ENCODE measurements around the gene ZNF813.
"Not testable (repeated sequence)": the region's sequence is repeated elsewhere in the genome, so short reads cannot be mapped to it uniquely, and the experiment has no call there.

The ZNF813 gene

DNA sequence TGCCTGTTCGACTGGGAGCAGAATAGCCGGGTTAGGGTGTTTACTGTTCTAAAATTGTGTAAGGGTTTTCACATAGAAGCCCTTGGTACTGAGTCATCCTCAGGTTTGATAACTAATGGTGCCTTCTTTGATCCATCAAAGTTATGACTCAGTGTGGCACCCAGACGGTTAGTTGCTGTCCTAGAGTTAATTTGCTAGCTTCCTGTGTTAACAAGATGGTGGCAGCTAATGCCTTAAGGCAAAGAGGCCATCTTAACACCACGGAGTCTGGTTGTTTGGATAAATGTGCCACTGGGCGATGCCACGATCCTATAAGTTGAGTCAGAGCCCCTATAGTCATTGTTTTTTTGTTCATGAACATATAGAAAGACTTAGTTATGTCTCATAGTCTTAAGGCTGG is 7.9 kb downstream of the ZNF813 start:
- in situ Hi-C loops (cut with MboI; ENCODE audit: low sequenced_read_pairs), result not testable (repeated sequence)

DNA sequence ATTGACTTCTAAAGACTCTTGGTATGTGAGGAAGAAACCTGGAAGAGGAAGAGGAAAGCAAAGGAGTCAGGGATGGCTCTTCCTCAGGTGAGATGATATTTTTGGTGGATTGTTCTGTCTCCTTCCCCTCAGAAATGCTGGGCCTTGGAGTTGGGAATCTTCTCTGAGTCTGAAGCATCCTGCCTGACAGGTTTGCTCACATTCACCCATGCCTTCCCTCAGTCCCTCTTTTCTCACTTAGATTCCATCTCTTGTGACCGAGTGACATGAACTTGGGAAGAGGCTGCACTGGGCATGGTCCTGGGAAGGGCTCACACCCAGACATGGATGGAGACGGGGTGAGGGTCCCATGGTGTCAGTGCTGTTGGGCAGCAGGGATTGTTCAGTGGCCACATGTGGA is 16.2 kb downstream of the ZNF813 start:
- in situ Hi-C loops (cut with MboI; ENCODE audit: low sequenced_read_pairs), result not testable (repeated sequence)

DNA sequence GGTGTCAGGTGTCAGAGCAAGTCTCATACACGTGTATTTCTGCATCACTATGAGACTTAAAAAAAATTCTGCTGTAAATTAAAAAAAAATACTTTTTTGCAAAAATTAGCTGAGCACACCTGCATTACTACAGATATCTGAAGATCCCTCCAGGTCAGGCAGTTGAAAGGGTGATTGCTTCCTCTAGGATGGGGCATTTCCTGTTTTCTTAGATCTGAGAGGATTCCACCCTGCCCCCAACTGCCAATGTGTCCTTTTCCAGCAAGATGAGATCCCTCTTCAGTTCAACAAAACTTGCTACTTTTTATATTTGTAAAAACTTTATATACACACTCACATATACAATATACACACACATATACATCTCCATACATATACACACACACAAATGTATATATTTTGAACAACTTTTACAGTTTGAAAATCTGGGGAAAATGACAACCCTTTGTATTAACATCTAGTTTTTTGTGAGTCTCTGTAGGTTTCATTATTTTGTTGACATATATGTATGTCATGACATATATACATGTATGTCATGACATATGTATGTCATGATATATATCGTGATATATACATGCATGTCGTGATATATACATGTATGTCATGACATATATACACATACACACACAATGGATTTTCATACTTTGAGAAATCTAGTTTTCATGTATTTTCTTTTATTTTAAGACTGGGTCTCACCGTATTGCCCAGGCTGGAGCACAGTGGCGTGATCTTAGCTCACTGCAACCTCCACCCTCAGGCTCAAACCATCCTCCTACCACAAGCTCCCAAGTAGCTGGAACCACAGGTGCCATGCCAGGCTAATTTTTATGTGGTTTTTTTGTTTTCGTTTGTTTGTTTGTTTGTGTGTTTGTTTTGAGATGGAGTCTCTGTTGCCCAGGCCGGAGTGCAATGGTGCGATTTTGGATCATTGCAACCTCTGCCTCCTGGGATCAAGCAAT is 17.8 kb downstream of the ZNF813 start:
- in situ Hi-C loops (cut with MboI; ENCODE audit: low sequenced_read_pairs), result no loop called here

DNA sequence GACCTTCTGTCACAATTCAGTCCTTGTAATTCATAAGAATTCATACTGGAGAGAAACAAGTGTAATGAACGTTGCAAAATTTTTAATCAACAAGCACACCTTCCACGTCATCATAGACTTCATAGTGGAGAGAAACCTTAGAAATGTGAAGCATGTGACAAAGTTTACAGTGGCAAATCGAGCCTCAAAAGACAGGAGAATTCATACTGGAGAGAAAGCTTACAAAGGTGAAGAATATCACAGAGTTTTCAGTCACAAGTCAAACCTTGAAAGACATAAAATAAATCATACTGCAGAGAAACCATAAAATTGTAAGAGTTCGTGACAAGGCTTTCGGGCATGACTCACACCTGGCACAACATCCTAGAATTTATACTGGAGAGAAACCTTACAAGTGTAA is 24.6 kb downstream of the ZNF813 start:
- in situ Hi-C loops (cut with MboI; ENCODE audit: low sequenced_read_pairs), result no loop called here

DNA sequence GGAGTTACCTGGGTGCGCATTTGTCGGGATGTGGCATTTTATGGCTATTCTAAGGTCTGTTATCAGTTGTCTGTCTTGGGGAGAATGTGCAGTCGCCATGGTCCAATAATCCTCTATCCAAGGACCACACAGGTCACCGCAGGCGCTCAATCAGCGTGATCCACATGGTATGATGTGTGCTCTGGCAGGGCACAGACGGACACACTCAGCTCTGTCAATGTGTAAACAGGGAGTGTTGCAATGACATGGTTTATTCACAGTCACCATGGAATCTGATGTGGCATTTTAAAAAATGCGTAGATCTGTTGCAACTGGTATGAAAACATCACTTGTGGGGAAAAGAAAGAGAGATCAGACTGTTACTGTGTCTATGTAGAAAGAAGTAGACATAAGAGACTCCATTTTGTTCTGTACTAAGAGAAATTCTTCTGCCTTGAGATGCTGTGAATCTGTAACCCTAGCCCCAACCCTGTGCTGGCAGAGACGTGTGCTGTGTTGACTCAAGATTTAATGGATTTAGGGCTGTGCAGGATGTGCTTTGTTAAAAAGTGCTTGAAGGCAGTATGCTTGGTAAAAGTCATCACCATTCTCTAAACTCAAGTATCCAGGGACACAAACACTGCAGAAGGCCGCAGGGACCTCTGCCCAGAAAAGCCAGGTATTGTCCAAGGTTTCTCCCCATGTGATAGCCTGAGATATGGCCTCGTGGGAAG is 29.9 kb downstream of the ZNF813 start:
- in situ Hi-C loops (cut with MboI; ENCODE audit: low sequenced_read_pairs), result not testable (repeated sequence)

DNA sequence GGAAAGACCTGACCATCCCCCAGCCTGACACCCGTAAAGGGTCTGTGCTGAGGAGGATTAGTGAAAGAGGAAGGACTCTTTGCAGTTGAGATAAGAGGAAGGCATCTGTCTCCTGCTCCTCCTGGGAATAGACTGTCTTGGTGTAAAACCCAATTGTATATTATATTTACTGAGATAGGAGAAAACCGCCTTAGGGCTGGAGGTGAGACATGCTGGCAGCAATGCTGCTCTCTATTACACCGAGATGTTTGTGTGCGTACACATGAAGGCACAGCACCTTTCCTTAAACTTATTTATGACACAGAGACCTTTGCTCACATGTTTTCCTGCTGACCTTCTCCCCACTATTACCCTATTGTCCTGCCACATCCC is 30.5 kb downstream of the ZNF813 start:
- in situ Hi-C loops (cut with MboI; ENCODE audit: low sequenced_read_pairs), result not testable (repeated sequence)

DNA sequence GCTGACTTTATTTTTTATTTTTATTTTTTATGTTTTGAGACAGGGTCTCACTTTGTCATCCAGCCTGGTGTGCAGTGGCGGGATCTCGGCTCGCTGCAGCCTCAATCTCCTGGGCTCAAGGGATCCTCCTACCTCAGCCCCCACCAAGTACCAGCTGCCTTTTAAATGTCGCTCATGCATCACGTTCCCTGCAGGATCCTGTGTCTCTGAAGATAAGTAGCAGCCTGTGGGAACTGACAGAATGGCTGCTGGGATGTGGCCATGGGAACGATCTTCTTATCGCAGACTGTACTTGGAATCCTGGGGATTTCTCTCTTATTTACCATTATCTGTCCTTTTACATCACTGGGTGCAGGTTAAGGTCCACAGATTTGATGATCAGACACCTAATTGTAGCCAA is 35.6 kb downstream of the ZNF813 start:
- in situ Hi-C loops (cut with MboI; ENCODE audit: low sequenced_read_pairs), result not testable (repeated sequence)

DNA sequence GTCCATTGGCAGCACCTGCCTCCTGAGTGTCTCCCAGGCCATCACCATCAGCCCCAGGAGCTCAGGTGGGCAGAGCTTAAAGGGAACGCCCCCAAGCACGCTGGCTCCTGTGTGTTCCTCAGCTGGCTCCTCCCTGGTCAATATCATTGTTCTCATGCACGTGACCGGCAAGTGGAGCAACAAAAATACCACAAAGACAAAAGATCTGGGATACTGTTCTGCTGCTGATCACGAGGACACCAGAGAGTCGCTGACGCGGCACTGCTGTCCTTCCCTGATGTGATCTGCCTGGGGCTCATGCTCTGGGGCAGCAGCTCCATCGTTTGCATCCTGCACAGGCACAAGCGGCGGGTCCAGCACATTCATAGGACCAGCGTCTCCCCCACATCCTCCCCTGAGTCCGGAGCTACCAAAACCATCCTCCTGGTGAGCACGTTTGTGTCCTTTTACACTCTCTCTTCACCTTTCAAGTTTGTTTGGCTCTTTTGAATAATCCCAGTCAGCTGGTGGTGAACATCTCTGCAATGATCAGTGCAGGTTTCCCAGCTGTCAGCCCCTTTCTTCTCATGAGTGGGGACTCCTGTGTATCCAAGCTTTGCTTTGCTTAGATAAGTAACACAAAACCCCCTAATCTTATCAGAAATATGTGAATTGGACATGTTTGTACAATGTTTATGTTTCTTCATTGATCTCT is 36.3 kb downstream of the ZNF813 start:
- in situ Hi-C loops (cut with MboI; ENCODE audit: low sequenced_read_pairs), result not testable (repeated sequence)

DNA sequence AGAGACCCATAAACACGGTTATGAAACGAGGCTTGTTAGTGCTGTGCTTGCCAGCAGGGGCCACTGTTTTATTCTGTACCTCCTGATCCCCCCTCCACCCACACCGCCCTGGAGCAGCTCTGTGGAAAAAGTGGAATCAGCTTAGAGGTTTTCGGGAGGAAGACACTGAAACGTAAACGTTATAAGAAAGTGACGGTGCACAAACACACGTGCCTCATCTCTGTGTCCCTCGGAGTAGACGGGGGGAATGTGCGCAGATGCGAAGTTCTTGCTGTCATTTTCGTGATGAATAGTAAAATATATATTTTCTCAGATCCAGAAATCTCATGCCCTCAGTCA is 36.8 kb downstream of the ZNF813 start:
- in situ Hi-C loops (cut with MboI; ENCODE audit: low sequenced_read_pairs), result not testable (repeated sequence)

DNA sequence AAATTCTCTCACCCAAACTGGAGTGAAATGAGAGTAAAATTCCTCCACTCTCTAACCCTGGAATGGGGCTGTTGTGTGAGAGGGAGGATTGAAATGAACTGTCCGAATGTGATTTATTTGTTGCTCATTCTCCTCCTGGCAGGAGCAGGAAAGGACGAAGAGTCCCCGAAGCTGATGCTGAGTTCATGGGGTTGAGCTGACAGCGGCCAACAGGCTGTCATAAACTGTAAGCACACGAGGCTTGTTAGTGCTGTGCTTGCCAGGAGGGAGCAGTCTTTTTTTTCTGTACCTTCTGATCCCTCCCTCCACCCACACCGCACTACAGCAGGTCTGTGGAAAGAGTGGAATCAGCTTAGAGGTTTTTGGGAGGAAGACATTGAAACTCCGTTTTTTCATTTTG is 37.4 kb downstream of the ZNF813 start:
- in situ Hi-C loops (cut with MboI; ENCODE audit: low sequenced_read_pairs), result no loop called here

DNA sequence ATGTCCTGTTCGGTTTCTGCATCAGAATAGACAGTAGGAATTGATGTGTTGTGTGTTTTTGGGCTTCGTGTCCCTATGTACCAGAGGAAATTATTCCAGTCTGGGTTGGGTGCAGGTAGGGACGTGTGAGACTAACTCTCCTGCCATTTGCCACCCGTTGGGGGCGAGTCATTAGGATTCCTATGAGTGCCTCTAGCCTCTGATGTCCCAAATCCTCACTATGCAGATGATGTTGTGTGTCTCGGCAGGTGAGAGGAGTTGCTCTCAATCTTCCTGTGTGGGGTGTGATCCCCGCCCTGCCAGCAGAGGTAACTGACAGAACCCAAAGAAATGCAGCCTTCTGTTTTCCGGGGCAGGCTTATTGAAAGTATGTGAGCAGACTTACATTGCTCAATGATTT is 39.2 kb downstream of the ZNF813 start:
- in situ Hi-C loops (cut with MboI; ENCODE audit: low sequenced_read_pairs), result no loop called here

DNA sequence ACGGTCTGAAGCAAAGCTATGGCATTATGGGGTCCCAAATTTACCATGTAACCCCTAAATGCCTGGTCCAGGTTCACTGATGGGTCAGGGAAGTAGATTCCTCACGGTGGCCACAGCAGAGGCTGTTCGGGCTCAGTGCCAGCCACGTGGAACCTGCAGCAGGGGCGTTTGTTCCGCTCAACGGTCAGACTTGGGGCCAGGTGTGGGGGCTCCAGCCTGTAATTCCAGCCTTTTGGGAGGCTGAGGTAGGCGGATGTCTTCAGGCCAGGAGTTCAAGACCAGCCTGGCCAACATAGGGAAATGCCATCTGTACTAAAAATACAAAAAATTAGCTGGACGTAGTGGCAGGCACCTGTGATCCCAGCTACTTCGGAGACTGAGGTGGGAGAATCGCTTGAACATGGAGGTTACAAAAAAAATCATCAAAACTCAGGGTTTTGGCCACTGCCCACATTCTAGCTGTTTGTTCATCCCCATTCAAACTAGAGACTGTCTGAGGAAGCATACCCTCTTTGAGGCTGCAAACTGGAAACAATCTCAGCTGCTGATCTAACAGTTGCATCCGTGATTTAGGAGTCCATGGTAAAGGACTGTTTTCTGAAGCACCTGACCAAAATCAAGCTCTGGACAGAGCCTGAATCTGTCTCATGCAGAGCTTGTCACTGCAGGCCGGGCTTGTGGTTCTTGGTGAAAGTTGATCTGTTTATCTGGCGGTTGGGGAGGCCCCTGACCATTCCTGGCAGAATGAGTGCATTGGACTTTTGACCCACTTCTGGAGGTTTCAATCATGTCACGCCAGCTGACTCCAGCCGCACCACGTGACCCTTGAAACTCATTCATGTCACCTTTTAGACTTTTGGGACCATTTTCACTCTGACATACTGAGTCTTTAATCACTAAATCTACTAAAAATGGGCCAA is 40.2 kb downstream of the ZNF813 start:
- in situ Hi-C loops (cut with MboI; ENCODE audit: low sequenced_read_pairs), result no loop called here

DNA sequence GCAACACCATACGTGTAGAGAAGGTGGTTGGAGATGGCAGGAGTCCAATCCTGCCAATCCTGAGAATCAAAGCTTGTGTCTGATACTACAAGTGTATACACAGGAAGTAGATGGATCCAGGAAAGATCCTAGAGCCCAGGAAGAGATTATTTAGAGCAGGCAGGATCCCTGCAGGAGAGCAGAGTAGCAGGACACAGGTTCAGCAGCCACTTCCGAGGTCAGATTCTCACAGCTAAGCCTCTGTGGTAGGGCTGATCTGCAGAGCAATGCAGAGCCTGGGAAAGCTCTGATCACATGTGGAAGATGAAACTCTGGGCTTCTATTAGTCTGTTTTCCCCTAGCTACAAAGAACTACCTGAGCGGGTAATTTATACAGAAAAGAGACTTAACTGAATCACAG is 41.9 kb downstream of the ZNF813 start:
- in situ Hi-C loops (cut with MboI; ENCODE audit: low sequenced_read_pairs), result no loop called here

DNA sequence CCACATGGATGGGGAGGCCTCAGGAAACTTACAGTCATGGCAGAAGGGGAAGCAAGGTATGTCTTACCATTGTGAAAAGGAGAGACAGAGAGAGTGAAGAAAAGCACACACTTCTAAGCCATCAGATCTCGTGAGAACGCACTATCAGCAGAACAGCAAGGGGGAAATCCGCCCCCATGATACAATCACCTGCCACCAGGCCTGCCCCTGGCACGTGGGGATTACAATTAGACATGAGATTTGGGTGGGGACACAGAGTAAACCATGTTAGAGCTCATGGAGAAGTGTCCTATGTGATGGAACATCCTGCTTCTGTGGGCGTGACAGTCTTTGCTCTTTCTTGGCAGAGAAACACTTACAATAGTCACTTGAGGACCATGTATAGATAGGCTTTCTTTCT is 42.3 kb downstream of the ZNF813 start:
- in situ Hi-C loops (cut with MboI; ENCODE audit: low sequenced_read_pairs), result no loop called here

DNA sequence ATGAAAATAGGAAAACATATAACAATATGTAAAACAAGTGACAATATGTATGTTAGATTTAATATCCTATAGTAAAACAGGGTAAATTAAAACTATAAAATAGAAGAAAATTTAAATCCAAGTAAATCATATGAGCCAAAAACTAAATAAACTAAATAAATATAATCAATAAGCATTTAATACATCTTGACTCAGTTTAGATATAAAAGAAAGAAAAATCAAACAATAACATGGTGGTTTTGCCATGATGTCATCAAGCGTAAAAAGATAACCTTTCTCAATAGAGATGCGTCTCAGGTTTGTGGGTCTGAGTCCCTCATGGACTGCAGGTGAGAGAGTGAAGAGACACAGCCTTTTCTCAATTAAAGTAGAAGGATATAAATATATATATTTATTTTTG is 43.8 kb downstream of the ZNF813 start:
- in situ Hi-C loops (cut with MboI; ENCODE audit: low sequenced_read_pairs), result no loop called here

DNA sequence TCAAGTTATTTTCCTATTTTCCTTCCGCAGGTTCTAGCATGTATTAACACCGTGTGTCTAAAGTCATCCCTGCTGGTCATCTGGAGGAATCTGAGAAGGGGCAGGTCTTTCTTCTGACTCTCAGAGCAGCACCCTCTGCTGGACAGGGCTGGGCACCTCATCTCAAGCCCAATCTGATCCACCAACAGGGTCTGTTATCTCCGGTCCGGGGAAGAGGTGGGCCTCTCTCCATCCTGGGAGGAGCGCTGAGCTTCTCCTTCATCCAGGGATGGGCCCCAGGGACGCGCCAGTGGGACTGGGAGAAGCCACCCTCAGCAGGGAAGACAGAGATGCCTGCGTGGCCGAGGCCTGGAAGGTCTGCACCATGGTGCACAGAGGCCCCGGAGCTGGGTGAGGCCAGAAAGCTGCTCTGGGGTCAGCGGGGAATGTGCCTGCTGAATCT is 44.4 kb downstream of the ZNF813 start:
- in situ Hi-C loops (cut with MboI; ENCODE audit: low sequenced_read_pairs), result no loop called here

DNA sequence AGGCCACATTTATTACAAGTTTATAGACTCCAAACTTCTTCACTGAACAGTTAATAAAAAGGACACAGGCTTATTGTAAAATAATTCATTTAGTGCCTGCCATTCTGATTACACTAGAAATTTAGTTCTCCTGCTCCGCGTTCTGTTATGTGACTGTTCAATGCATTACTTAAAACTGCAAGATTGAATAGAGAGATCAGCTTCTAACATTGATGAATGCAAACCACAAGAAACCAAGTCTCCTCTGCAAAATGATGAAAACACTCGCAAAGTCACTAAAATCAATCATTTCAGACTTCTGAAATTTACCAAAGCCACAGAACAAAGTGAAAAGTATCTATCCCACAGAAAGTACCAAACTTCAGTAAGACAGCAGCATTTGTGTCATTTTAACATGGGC is 47.5 kb downstream of the ZNF813 start:
- in situ Hi-C loops (cut with MboI; ENCODE audit: low sequenced_read_pairs), result not testable (repeated sequence)

DNA sequence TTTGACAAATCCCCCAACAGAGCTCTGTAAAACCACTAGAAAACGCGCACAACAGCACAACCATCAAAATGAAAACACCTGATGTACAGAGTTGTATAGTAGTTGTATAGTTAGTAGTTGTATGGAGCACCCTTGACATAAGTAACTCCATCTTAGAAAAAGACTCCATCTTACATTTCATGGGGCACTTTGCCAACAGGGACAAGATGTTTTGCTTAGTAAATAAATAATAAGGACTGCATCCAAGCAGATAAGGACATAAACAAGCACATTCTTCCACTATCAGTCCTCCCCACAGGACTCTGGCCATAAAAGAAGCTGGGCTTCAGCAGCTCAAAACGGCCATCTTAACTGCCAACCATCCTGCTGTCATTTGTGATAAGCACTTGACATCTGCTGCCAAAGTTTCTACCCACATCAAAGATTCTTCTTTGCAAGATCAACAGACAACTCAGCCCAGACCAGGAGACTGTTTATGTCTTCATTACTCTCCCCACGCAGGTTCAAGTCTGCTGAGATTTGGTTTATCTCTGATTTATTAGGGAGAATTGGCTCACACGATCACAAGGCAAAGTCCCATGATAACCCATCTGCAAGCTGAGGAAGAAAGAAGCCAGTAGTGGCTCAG is 49.7 kb downstream of the ZNF813 start:
- in situ Hi-C loops (cut with MboI; ENCODE audit: low sequenced_read_pairs), result no loop called here

DNA sequence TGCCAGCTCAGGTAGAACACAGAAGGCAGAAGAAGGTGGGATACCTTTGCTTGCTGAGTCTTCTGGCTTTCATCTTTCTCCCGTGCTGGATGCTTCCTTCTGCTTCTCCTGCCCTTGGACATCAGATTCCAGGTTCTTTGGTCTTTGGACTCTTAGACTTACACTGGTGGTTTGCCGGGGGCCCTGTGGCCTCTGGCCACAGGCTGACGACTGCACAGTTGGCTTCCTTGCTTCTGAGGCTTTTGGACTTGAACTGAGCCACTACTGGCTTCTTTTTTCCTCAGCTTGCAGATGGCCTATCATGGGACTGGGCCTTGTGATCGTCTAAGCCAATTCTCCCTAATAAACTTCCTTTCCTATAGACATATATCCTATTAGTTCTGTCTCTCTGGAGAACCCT is 50.6 kb downstream of the ZNF813 start:
- in situ Hi-C loops (cut with MboI; ENCODE audit: low sequenced_read_pairs), result no loop called here

DNA sequence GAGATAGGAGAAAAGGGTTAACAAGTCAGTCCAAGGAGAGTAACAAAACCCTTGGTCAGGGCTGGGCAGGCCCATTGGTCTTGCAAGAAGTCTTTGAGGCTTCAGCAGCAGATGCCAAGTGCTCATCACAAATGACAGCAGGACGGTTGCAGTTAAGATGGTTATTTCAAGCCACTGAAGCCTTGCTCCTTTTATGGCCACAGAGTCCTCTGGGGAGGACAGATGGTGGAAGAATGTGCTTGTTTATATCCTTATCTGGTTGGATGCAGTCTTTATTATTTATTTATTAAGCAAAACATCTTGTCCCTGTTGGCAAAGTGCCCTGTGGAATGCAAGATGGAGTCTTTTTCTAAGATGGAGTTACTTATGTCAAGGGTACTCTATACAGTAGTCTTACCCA is 51.2 kb downstream of the ZNF813 start:
- in situ Hi-C loops (cut with MboI; ENCODE audit: low sequenced_read_pairs), result no loop called here
